Astrocyte (in vitro differentiated cells and primary cell): Measurements from ENCODE around the gene MICAL3. TPM values are rescaled to one million over a fixed set of nuclear protein-coding genes. Genes with fewer than 3 reads are reported as not detected.

Experiments
- DNase-seq: peaks from one replicate; pipeline ENCODE4 v3.0.0-alpha.2; 2010; ENCODE audit warnings: low read depth
- FAIRE-seq: peaks from 2 replicates; lab custom pipeline; 2011; peaks lifted over from hg19 to GRCh38; lab: Jason Lieb, UNC
- H2AFZ ChIP-seq: 2 replicates; pipeline ENCODE4 v1.6.0; 2012; ENCODE audit warnings: low read depth, low read length, inconsistent platforms
- H3K27ac ChIP-seq: 2 replicates; pipeline ENCODE4 v1.5.1; 2011; ENCODE audit warnings: low read depth, low read length, inconsistent platforms
- H3K27me3 ChIP-seq: 2 replicates; pipeline ENCODE4 v1.6.0; 2011; ENCODE audit warnings: low read length, inconsistent platforms; ENCODE audit not compliant: insufficient read depth
- H3K36me3 ChIP-seq: 2 replicates; pipeline ENCODE4 v1.5.1; 2011; ENCODE audit warnings: low read length, inconsistent platforms; ENCODE audit not compliant: insufficient read depth
- H3K4me1 ChIP-seq: 2 replicates; pipeline ENCODE4 v1.5.1; 2011; ENCODE audit warnings: low read length, inconsistent platforms; ENCODE audit not compliant: insufficient read depth
- H3K4me2 ChIP-seq: 2 replicates; pipeline ENCODE4 v1.6.0; 2012; ENCODE audit warnings: low read length, inconsistent platforms
- H3K4me3 ChIP-seq: 2 replicates; pipeline ENCODE4 v1.5.1; 2011; ENCODE audit warnings: low read depth, mild to moderate bottlenecking, low read length, inconsistent platforms; ENCODE audit not compliant: insufficient read depth
- H3K79me2 ChIP-seq: 2 replicates; pipeline ENCODE4 v1.6.0; 2012; ENCODE audit warnings: mild to moderate bottlenecking, low read length, inconsistent platforms; ENCODE audit not compliant: insufficient read depth
- H3K9ac ChIP-seq: 2 replicates; pipeline ENCODE4 v1.6.0; 2012; ENCODE audit warnings: mild to moderate bottlenecking, low read length, inconsistent platforms
- H3K9me3 ChIP-seq: 2 replicates; pipeline ENCODE4 v1.5.1; 2012; ENCODE audit warnings: low read depth, mild to moderate bottlenecking, low read length, inconsistent platforms; ENCODE audit not compliant: insufficient read depth
- H4K20me1 ChIP-seq: 2 replicates; pipeline ENCODE4 v1.6.0; 2012; ENCODE audit warnings: low read length, inconsistent platforms; ENCODE audit not compliant: insufficient read depth
- H3K27ac Mint-ChIP-seq: one replicate; pipeline ENCODE4 v1.8.0; 2021; ENCODE audit warnings: mild to moderate bottlenecking, mixed read lengths; ENCODE audit not compliant: unreplicated experiment
- H3K27me3 Mint-ChIP-seq: one replicate; pipeline ENCODE4 v1.8.0; 2021; ENCODE audit warnings: low read depth, mixed read lengths; ENCODE audit not compliant: unreplicated experiment
- H3K36me3 Mint-ChIP-seq: one replicate; pipeline ENCODE4 v1.8.0; 2021; ENCODE audit warnings: low read depth, mixed read lengths; ENCODE audit not compliant: unreplicated experiment
- H3K4me1 Mint-ChIP-seq: one replicate; pipeline ENCODE4 v1.8.0; 2021; ENCODE audit warnings: low read depth, mixed read lengths; ENCODE audit not compliant: unreplicated experiment
- H3K4me3 Mint-ChIP-seq: one replicate; pipeline ENCODE4 v1.8.0; 2021; ENCODE audit warnings: mild to moderate bottlenecking, moderate library complexity, mixed read lengths; ENCODE audit not compliant: unreplicated experiment
- H3K9me3 Mint-ChIP-seq: one replicate; pipeline ENCODE4 v1.8.0; 2021; ENCODE audit warnings: mild to moderate bottlenecking, mixed read lengths; ENCODE audit not compliant: unreplicated experiment
- CTCF ChIP-seq: IDR thresholded peaks from 2 replicates; pipeline ENCODE4 v1.5.1; 2011; ENCODE audit warnings: low read depth, mild to moderate bottlenecking, inconsistent platforms, low read length, moderate library complexity; ENCODE audit not compliant: insufficient read depth
- EZH2 ChIP-seq: IDR thresholded peaks from 2 replicates; pipeline ENCODE4 v1.6.1; 2012; ENCODE audit warnings: mild to moderate bottlenecking, low read length, inconsistent platforms; ENCODE audit not compliant: insufficient read depth
- total RNA-seq: library from RNA; stranded (reverse); gene quantifications from 2 replicates; pipeline ENCODE4 v1.2.1, GENCODE V29; 2021

The MICAL3 gene
- total RNA-seq, 1 donor from 2014 or later = 113 TPM

GRCh38 chr22:17888439-17888838 is 135.9 kb downstream of the MICAL3 start:
- Histone ChIP-seq H3K27me3 (no peaks in the 10 kb centered on the region), H3K9ac (no peak overlapping the region), H4K20me1 (peaks cover 30% of the 10 kb centered on the region), H3K4me3 (no peak overlapping the region), H3K27ac (no peak overlapping the region), H3K4me2 (no peak overlapping the region), H3K36me3 (peaks cover 16% of the 10 kb centered on the region), H3K4me1 (no peaks in the 10 kb centered on the region), H2AFZ (no peak overlapping the region), H3K79me2 (peaks cover 2% of the 10 kb centered on the region), H3K9me3 (no peaks in the 10 kb centered on the region)
- Mint-ChIP-seq H3K36me3 (peaks cover 20% of the 10 kb centered on the region), H3K9me3 (peaks cover 1% of the 10 kb centered on the region), H3K27ac (no peak overlapping the region), H3K4me1 (peaks cover 29% of the 10 kb centered on the region), H3K27me3 (no peaks in the 10 kb centered on the region), H3K4me3 (no peak overlapping the region)
- DNase-seq (no peak), FAIRE-seq (no peak)
- no peak for TF ChIP-seq EZH2
- no peak for TF ChIP-seq CTCF

- Histone ChIP-seq H3K27ac (no peak overlapping the region), H3K9me3 (no peaks in the 10 kb centered on the region), H3K4me1 (no peaks in the 10 kb centered on the region), H3K79me2 (no peaks in the 10 kb centered on the region), H3K36me3 (peaks cover 8% of the 10 kb centered on the region), H3K4me3 (no peak overlapping the region), H3K9ac (no peak overlapping the region), H4K20me1 (peaks cover 35% of the 10 kb centered on the region), H3K4me2 (no peak overlapping the region), H3K27me3 (no peaks in the 10 kb centered on the region), H2AFZ (no peak overlapping the region)
- Mint-ChIP-seq H3K4me3 (no peak overlapping the region), H3K9me3 (no peaks in the 10 kb centered on the region), H3K4me1 (peaks cover 20% of the 10 kb centered on the region), H3K36me3 (peaks cover 20% of the 10 kb centered on the region), H3K27ac (peak overlapping the region; percentile 36), H3K27me3 (no peaks in the 10 kb centered on the region)
- FAIRE-seq (no peak), DNase-seq (no peak)
- TF ChIP-seq CTCF = no peak
- no peak for TF ChIP-seq EZH2
Measured at GRCh38 chr22:17884893-17885292, 139.5 kb downstream of the MICAL3 start.

GRCh38 chr22:17884084-17884483 is 140.3 kb downstream of the MICAL3 start:
- Histone ChIP-seq H3K27me3 (no peaks in the 10 kb centered on the region), H3K4me2 (no peak overlapping the region), H2AFZ (no peak overlapping the region), H4K20me1 (peaks cover 43% of the 10 kb centered on the region), H3K4me1 (peaks cover 5% of the 10 kb centered on the region), H3K9me3 (no peaks in the 10 kb centered on the region), H3K36me3 (peaks cover 8% of the 10 kb centered on the region), H3K9ac (no peak overlapping the region), H3K4me3 (no peak overlapping the region), H3K27ac (no peak overlapping the region), H3K79me2 (no peaks in the 10 kb centered on the region)
- H3K9me3 Mint-ChIP-seq = no peaks in the 10 kb centered on the region
- no peak for FAIRE-seq
- no peak for DNase-seq
- H3K4me1 Mint-ChIP-seq = peaks cover 17% of the 10 kb centered on the region
- H3K27ac Mint-ChIP-seq = no peak overlapping the region
- peaks cover 27% of the 10 kb centered on the region for H3K36me3 Mint-ChIP-seq
- H3K27me3 Mint-ChIP-seq = no peaks in the 10 kb centered on the region
- no peak overlapping the region for H3K4me3 Mint-ChIP-seq
- TF ChIP-seq EZH2 (no peak), CTCF (no peak)
